HG03442 (cell line): ENCODE data around the gene HACD2.
A peak's percentile ranks its signal among the peaks of the same experiment; 100 is the strongest.

Experiments used
- ATAC-seq: cut with Tn5 transposase; IDR thresholded peaks from one replicate; pipeline ENCODE4 v1.9.1; 2021; ENCODE audit warnings: mild to moderate bottlenecking, moderate library complexity; ENCODE audit not compliant: unreplicated experiment

The HACD2 gene, protein sequence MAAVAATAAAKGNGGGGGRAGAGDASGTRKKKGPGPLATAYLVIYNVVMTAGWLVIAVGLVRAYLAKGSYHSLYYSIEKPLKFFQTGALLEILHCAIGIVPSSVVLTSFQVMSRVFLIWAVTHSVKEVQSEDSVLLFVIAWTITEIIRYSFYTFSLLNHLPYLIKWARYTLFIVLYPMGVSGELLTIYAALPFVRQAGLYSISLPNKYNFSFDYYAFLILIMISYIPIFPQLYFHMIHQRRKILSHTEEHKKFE

DNA sequence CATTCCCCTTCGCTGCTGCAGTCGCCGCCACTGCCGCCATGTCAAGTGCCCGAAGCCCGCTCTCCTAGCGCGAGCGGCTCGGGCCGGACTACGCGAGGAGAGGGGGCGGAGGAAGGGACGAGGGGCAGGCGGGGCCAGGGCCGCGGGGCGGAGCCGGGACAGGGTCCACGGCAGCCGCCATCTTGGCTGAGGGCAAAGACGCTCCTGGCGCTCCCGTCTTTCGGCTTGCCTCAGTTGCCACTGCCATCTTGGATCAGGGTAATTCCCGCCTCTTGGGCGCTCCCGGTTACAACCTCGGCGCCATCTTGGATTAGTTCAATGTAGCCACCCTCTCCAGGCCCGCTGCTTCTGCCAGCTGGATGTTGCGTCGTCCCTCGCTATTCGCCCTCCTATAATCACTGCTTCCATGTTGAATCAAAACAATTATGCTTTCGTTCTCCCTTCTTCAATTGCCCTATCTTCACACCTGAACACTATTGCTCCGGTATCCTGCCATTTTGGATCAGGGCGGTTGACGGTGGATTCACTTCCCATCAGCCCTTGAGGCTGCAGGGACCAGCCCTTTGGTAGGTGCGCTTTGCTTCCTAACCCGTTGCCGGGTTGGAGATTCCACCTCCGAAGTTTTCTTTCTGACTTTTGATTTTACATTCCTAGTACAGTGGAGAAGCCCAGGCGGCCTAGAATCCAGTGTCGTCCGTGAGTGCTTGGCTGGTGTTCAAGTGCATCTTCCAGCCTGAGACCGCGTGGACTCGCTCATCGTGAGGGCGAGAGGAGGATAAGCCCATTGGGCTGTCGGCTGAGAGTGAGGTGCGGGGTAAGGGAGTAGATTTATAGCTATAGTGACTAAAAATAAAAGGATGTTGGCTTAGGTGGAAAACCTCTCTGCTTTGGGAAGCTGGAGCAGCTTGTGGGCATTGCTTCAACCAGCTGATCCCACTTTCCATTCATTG, at the start of gene HACD2:
TSS of gene HACD2 (minus strand) at position 66 of the 950 bp plus-strand sequence. CDS start at position 40, 26 bp downstream.
- peak; percentile 84 for ATAC-seq

DNA sequence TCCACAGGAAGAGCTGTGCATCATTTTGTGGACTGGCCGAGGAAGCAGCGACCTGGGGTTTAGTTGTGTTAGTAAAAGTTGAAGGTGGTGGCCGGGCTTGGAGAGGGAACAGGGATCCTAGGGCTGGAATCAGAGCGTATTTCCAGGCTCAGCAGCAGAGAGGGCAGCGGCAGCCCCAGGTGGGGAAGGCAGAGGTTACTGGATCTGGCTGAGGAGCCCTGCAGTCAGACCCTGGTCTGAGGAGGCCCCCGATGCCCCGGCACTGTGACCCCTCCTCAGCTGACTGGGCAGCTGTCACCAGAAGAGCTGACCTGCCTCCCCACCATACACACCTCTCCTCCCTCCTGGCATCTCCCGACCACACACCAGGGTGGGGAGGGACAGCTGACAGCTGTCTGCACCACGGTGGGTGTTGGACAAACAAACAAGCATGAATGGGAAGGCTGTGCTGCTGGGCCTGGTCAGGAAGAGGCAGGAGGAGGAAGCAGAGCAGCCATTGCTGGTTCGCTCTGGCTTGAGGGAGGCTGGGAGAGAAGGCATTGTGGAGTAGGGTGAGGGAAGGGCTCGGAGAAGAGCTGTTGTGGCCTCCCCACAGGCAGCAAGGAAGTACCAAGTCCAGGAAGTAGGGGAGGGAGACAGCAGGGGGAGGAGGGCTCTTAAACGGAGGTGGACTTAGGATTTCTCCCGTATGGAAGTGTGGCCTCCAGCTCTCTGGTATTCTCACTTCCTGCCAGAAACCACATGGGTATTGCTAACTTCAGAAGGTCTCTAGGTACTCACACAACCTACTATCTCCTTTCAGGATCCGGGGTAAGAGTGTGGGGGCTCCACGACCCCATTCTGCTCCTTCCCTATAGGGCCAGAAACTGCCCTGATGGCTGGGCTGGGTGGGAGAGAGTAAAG, 49.5 kb upstream of the HACD2 start:
- ATAC-seq: no peak

DNA sequence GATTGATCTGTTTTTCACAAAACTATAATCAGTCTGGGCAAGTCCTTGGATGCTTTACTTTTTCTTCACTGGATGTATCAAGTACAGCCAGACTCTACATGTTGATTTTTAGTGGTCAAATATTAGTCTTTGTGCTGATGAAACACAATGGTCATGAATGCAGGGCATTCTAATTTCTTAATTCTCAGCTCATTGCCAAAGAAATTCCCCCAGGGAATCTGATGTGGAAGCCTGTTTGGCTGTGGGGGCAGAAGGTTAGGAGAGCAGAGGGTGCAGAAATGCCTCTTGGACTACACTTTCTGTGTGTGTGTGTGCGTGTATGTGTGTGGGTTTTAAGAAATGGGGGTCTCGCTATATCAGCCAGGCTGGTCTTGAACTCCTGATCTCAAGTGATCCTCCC, 48.7 kb upstream of the HACD2 start:
- no peak for ATAC-seq

DNA sequence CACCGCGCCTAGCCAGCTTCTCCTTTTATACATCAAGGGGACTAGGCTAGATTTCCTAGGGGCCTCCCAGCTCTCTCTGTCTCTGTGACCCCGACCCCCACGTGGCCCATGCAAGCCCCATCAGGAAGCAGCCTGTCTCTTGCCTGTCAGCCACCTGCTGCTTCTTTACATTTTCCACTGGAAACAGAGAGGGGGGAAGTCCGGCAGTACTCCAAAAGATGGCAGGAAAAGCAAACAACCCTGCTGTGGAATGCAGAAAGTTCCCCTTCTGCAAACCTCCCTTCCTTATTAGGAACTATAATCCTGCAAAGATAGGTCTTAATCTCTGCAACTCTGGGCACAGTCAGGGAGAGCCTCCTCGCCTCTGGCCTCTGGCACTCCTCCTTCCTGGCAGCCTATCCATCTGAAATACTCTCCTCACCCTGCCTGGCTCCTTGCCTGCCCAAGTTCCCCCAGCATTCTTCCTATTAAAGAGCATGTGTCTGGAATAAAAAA, 47.4 kb upstream of the HACD2 start:
- ATAC-seq: no peak

DNA sequence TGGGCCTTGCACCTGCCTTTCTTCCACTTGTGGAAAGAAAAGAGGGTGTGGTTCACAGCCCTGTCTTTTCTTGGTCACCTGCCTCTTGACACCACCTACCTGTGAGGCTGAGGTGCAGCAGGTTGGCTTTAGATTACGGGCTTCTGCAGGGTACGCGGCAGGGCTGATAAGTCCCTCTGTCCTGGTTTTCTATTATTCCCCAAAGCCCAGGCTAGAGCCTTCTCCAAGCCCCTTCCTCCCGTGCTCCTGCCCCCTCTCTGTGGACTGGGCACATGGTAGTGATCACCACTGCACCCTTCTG, 44.8 kb upstream of the HACD2 start:
- ATAC-seq: no peak

DNA sequence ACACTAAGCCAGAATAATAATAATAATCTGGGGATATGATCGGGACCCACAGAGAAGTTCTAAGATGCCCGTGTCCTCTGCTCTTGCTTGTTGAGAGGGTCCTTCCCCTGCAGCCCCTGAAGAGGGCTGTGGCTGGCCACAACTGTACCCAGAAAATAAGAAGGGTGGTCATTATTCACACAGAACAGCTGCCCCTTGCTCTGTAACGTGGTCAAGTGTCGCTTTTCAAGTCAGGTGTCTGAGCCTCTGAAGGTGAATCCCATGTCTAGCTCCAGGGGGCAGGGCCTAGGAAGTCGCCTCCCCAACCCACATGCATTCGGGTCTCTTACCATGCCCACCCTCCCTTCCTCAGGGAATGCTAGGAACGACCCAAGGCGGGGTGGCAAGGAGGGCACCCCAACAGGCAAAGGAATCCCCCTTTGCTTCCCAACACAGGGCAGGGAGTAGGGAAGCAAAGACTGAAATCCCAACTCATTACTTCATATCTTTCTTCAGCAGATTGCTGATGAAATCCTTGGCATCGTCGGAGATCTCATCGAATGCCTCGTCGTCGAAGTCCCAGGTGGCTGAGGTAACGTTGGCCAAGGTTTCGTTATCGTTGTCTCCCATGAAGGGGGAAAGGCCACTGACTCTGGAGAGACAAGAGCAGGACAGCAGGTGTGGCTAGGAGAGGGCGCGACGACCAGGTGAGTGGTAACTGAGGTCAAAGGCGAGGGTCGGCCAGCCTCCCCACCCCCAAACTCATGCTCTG, 44.3 kb upstream of the HACD2 start:
- ATAC-seq: no peak

DNA sequence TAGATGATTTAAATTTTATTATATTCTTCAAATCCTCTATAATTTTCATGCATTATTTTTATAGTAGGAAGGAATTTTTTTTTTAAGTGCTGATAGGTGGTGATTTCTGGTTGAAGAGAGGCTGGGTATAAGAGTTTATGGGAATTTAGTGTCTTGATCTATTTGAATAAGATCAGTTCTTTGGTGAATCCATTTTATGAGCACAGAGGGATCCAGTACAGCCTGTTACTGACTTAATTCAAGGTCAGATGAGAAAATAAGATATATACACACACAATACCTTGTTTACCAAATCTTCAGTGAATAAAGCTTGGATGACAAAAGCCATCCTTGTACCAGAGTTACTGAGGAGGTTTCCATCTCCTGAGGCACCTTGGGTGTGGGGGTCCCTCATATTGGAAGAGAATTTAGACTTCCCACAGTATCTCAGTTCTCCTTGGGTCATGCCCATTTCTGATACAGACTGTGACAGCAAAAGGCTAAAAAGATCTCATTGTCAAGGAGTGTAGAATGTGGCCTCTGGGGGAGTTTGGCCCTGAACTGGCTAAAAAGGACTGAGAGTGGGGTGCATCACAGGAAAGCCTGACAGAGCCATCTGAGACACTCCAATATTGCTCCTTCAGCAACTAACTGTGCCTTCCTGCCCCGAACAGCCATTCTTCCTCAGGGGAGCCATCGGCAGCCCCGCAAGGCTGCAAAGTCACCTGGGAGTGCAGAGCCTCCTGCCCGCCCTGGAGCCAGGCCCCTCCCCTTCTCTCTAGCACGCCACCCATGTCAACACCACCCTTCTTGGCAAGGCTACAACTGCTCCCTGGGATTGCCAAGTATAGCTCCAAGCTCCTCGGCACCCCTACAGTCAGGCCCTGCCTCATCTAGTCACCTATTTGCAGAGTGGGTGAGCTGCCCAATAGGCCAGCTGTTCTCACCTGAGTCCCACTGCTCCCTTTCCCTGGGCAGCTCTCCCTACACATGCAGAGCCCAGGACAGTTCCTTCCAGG, 43.1 kb upstream of the HACD2 start:
- ATAC-seq: no peak

DNA sequence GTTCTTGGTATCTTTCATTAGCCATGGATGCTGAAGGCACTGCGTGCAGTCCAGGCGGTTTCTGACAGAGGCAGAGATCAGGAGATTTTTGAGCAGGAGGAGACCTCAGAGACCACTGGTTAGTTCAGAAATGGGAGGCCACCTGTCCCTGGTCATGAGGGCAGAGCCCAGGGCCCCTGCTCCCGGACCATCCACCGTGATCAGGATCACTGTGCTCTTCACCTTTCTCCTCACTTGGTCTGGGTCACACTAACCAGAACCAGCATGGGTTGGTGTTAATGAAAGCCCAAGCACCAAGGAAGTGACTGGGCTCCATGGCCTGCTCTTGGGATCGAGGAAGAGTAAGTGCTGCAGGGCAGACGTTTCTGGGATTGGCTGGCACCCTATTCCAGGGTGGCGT, 42.0 kb upstream of the HACD2 start:
- ATAC-seq: no peak

DNA sequence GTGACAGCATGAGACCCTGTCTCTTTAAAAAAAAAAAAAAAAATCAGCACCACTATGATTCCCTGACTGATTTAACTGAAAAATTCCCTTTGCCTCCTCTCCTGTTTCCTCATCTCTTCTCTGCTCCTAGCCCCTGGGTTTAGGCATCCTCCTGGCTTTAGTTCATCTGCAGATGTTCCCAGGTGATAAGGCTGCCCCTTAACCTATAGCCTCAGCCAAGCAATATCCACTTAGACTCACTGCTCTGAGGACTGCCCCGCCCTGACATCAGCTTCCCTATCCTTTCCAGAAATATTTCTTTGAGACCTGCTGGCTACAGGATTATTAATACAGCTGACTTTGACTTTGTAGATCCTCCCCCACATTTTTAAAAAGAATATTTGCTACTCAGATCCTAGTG, 39.4 kb upstream of the HACD2 start:
- ATAC-seq: no peak

DNA sequence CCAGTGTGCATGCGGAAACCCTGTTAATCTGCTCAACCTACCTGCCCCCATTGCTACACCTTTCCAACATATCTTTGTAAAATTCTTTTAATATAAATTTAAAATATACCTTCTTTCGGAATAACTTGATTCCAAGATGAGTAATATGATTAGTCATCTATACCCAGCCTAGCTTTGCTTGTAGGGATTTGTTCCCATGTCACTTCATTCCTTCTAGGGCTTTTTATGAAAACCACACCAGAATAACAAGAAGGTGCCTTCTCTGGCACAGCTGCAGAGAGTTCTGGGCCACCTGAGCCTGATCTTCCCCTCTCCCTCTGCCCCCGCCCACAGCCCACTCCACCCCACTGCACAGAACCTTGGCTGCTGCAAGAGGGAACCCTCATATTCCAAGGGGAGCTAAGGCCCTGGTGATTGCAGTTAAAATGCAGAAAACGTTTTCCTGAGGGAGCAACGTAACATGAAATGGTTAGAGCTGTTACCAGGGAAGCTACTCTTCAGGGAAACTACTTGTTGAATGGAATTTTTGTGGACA, 38.6 kb upstream of the HACD2 start:
- ATAC-seq: no peak

DNA sequence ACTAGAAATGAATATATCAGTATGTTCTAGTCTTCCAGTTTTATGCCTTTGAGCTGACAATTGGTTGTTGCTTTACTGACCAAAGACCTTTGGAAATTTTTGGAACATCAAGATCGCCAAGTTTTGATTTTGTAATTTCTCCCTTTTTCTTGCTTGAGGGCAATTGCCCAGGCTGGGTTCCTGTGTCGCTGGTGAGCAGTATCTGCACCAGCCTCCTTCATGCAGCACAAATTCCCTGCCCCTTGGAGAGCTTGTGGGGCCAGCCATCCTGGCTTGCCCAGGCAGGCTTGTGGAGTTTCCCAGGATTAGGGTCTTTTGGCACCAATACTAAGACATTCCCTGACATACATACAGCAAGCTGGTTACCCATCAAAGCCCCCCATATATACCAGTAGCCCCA, 37.9 kb upstream of the HACD2 start:
- no peak for ATAC-seq

DNA sequence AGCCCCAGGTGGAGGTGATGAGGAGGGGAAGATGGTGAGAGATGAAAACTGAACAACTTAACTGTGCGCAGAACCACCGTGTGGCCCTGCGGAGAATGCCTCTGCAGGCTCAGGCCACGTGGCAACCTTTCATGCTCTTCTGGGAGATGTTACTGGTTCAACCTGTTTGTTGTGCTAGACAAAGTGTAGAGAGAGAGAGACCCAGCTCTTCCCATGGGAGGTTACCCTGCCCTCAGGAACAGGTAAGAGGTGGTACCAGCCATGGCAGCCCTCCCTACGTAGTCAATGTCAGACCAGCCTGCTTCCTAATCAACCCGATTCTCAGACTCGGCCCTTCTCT, 37.0 kb upstream of the HACD2 start:
- ATAC-seq: no peak

DNA sequence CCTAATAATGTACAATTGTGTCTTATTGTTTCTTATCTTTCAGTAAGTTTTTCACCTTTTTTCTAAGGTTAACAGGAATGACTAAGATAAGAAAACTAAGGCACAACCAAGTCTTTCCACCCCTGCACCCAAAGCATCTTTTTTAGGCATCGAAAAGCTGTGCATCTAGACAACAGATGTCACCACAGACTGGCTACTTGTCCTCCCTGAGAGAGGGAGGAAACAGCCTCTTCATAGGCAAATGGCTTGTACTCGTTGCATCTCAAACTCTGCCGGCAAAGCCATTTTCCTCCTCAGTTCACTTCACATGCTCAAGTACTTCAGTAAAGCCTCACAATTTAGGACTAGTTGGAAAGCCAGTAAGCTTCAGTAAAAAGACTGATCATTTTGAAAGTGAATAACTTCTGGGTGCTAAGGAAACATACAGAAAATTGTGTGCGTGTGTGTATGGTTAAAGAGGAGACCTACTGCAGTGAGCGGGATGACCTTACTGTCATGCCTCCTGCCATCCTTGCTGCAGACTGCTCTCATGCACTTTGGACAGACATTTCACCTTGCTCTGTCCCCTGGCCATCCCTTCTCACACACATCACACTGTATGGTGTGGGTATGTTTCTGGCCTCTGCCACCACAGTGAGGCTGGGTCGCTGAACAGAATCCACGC, 36.5 kb upstream of the HACD2 start:
- ATAC-seq: no peak

DNA sequence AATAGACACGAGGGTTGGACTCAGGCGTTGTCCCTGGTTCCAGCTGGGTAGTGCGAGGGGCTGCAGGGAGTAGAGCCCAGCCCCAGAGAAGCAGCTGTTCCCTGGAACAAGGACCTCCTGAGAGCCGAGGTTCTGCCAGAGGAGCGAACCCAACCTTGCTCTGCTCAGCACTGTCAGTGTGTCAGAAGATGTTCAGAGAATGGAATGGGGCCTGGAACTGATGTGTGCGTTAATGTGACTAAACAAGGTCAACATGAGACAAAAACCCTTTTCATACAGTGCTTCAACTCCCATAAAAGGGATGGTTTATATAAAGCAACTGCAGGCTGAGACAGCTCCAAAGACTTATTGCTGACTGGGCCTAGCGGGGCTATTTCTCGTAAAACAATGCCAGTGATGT, 35.5 kb upstream of the HACD2 start:
- no peak for ATAC-seq

DNA sequence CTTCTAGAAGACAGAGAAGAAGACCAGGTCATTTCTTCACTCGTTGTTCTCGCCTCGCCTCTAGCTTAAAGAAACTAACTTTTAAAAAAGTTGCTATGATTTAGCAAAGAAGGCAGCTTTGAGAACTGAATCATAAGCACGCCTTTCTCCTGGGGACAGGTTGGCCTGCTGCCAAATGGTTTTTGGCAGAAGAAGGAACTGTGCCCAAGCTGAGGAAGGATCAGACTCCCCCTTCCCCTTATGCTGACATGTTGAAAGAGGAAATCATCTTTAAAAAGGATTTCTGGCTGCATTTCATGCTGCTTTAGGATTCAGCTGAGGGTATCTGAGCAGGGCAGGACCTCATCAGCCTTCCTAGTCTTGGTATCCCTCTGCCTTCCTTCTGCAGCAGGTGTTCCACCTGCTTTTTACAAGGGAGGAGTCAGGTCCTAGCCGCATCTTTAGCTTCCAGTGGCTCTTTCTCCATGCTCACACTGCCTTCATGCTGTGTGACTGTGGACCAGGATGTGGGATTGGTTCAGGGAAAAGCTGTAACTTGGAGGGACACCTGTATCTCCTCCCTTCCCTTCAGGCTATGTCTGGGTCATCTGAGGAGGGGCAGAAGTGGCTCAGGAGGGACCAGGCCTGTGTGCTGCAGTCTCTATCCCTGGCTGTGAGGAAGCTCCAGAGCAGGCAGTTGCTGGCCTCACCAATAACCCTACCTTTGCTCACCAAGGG, 34.1 kb upstream of the HACD2 start:
- no peak for ATAC-seq

DNA sequence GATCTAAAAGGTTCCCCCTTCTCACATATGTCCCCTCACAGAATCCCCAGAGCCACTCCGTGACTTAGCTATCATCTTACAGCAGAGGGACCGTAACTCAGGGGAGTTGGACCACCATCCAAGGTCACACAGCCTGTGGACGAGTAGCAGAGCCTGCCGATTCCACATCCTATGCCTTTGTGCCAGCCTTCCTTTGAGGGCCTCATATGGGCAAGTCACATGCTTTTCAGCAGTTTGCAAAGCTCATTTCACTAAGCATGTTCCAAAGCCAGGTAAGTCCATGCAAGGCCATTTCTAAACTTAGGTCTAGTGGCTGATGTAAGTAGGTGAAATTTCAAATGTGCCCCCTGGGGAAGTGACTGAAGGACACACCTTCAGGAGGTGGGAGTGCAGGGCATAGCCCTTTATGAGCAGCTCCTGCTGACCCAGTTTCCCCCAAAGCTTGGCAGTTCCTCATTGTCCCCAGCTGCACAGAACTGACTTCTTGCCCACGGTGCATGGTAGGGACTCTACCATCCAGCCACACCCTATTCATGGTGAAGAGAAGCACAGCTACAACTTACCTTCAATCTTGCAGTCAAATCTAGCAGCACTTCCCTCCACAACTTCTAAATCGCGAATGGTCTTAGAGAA, 33.3 kb upstream of the HACD2 start:
- no peak for ATAC-seq

DNA sequence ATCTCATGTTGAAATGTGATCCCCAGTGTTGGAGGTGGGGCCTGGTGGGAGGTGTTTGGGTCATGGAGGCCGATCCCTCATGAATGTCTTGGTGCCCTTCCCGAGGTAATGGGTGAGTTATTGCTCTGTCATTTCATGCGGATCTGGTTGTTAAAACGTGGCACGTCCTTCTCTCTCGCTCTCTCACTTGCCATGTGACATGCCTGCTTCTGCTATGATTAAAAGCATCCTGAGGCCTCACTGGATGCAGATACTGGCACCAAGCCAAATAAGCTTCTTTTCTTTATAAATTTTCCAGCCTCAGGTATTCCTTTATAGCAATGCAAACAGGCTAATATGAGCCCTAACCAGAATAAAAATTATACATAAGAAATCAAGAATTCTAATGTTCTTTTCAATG, 31.7 kb upstream of the HACD2 start:
- ATAC-seq: no peak

DNA sequence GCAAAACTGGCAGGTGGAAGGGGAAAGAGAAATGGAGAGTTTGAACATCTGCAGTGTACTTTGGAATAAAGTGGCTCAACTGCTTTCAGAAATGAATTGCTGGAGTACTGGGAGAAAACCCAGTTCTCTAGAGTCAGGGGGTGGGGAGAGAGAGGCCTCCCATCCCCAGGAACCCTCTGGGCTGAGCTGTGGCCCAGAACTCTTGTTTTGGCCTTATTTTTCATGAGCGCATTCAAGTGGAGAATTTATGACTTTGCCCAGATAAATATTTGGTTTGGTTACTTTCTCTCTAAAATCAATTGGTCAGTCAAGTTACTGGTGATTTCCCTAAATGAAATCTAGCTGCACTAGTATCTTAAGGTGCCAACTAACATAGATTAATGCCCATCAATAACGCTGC, 28.7 kb upstream of the HACD2 start:
- ATAC-seq: no peak
